Measurements from ENCODE around the gene SYNE1. TPM values are rescaled to one million over a fixed set of nuclear protein-coding genes. Genes with fewer than 3 reads are reported as not detected.
"Not testable (repeated sequence)": the region's sequence is repeated elsewhere in the genome, so short reads cannot be mapped to it uniquely, and the experiment has no call there.

The SYNE1 gene
- total RNA-seq, 1 donor from 2014 or later = 24.9 TPM

- no peak overlapping the region for H3K27ac Mint-ChIP-seq (ENCODE audit: unreplicated experiment)
- no peaks in the 10 kb centered on the region for H3K36me3 Mint-ChIP-seq (ENCODE audit: low read depth)
- DNase-seq (ENCODE audit: low read depth, low spot score) = no peak
- no peaks in the 10 kb centered on the region for H3K4me1 Mint-ChIP-seq
- H3K4me3 Mint-ChIP-seq = no peak overlapping the region
- peaks cover 4% of the 10 kb centered on the region for H3K27me3 Mint-ChIP-seq (ENCODE audit: low read depth)
- no peaks in the 10 kb centered on the region for H3K9me3 Mint-ChIP-seq
- no peak for TF ChIP-seq CTCF (conservative IDR thresholded peaks at IDR 0.05)
Measured at GRCh38 chr6:152508477-152508876, 128.7 kb downstream of the SYNE1 start.

GRCh38 chr6:152503546-152503945, 133.6 kb downstream of the SYNE1 start:
- Mint-ChIP-seq H3K27ac (ENCODE audit: unreplicated experiment) (no peak overlapping the region), H3K4me3 (no peak overlapping the region), H3K9me3 (no peaks in the 10 kb centered on the region), H3K36me3 (ENCODE audit: low read depth) (no peaks in the 10 kb centered on the region), H3K27me3 (ENCODE audit: low read depth) (no peaks in the 10 kb centered on the region), H3K4me1 (no peaks in the 10 kb centered on the region)
- no peak for DNase-seq (ENCODE audit: low read depth, low spot score)
- no peak for TF ChIP-seq CTCF (conservative IDR thresholded peaks at IDR 0.05)

GRCh38 chr6:152502421-152503188, 134.6 kb downstream of the SYNE1 start:
- TF ChIP-seq CTCF (conservative IDR thresholded peaks at IDR 0.05) = no peak
- no peaks in the 10 kb centered on the region for H3K4me1 Mint-ChIP-seq
- H3K4me3 Mint-ChIP-seq = no peak overlapping the region
- no peaks in the 10 kb centered on the region for H3K9me3 Mint-ChIP-seq
- no peaks in the 10 kb centered on the region for H3K27me3 Mint-ChIP-seq (ENCODE audit: low read depth)
- no peak for DNase-seq (ENCODE audit: low read depth, low spot score)
- no peak overlapping the region for H3K27ac Mint-ChIP-seq (ENCODE audit: unreplicated experiment)
- no peaks in the 10 kb centered on the region for H3K36me3 Mint-ChIP-seq (ENCODE audit: low read depth)

- TF ChIP-seq CTCF (conservative IDR thresholded peaks at IDR 0.05) = no peak
- Mint-ChIP-seq H3K9me3 (no peaks in the 10 kb centered on the region), H3K36me3 (ENCODE audit: low read depth) (no peaks in the 10 kb centered on the region), H3K27ac (ENCODE audit: unreplicated experiment) (no peak overlapping the region), H3K27me3 (ENCODE audit: low read depth) (no peaks in the 10 kb centered on the region), H3K4me3 (no peak overlapping the region), H3K4me1 (no peaks in the 10 kb centered on the region)
- DNase-seq (ENCODE audit: low read depth, low spot score) = no peak
Measured at GRCh38 chr6:152499931-152500330, 137.2 kb downstream of the SYNE1 start.

DNA sequence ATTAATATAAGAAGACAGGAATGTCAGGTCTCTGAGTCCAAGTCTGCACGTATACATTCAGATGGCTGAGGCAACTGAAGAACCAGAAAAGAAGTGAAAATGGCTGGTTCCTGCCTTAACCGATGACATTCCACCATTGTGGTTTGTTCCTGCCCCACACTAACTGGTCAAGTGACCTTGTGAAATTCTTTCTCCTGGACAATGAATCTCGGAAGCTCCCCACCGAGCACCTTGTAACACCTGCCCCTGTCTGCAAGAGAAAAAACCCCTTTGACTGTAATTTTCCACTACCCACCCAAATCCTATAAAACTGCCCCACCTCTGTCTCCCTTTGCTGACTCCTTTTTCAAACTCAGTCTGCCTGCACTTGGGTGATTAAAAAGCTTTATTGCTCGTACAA, 140.4 kb downstream of the SYNE1 start:
- no peaks in the 10 kb centered on the region for H3K36me3 Mint-ChIP-seq (ENCODE audit: low read depth)

DNA sequence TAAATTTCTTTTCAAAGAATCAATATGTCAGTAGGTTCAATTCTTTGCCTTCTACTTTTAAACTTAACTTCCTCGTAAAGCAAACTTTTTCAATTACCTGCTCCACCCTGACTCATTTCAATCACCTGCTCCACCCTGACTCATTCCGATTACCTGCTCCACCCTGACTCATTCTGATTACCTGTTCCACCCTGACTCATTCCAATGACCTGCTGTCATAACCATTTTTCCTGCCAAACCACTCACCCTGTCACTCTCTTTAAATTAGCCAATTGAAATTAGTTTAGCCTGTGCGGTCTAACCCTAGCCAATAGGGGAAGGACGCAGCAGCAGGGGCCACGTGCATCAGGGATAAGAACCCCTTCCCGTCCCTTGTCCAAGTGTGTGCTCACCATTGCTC, 141.7 kb downstream of the SYNE1 start:
- H3K27me3 Mint-ChIP-seq (ENCODE audit: low read depth); H3K27ac Mint-ChIP-seq (ENCODE audit: unreplicated experiment); H3K36me3 Mint-ChIP-seq (ENCODE audit: low read depth); H3K4me1 Mint-ChIP-seq; H3K9me3 Mint-ChIP-seq; DNase-seq (ENCODE audit: low read depth, low spot score); H3K4me3 Mint-ChIP-seq: not testable (repeated sequence)

More for the DNA sequence above, 140.4 kb downstream of the SYNE1 start:
- H3K9me3 Mint-ChIP-seq = no peaks in the 10 kb centered on the region
- no peak for TF ChIP-seq CTCF (conservative IDR thresholded peaks at IDR 0.05)
- H3K27me3 Mint-ChIP-seq (ENCODE audit: low read depth) = no peaks in the 10 kb centered on the region
- H3K27ac Mint-ChIP-seq (ENCODE audit: unreplicated experiment) = no peak overlapping the region
- H3K4me1 Mint-ChIP-seq = no peaks in the 10 kb centered on the region
- DNase-seq (ENCODE audit: low read depth, low spot score) = no peak
- no peak overlapping the region for H3K4me3 Mint-ChIP-seq

- not testable (repeated sequence) for H3K27me3 Mint-ChIP-seq (ENCODE audit: low read depth); DNase-seq (ENCODE audit: low read depth, low spot score); H3K4me1 Mint-ChIP-seq; H3K27ac Mint-ChIP-seq (ENCODE audit: unreplicated experiment); H3K36me3 Mint-ChIP-seq (ENCODE audit: low read depth); H3K4me3 Mint-ChIP-seq; H3K9me3 Mint-ChIP-seq
Measured at GRCh38 chr6:152492281-152492680, 144.9 kb downstream of the SYNE1 start.

DNA sequence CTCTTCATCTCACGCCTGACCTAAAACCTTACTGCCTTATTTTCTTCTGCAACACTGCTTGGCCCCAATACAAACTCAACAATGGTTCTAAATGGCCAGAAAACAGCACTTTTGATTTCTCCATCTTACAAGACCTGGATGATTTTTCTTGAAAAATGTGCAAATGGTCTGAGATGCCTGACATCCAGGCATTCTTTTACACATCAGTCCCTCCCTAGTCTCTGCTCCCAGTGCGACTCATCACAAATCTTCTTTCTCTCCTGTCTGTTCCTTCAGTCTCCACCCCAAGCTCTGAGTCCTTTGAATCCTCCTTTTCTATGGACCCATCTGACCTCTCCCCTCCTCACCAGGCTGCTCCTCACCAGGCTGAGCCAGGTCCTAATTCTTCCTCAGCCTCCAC, 145.7 kb downstream of the SYNE1 start:
- not testable (repeated sequence) for H3K27me3 Mint-ChIP-seq (ENCODE audit: low read depth); H3K4me1 Mint-ChIP-seq; DNase-seq (ENCODE audit: low read depth, low spot score); H3K27ac Mint-ChIP-seq (ENCODE audit: unreplicated experiment); H3K9me3 Mint-ChIP-seq; H3K4me3 Mint-ChIP-seq; H3K36me3 Mint-ChIP-seq (ENCODE audit: low read depth)

GRCh38 chr6:152490971-152491378, 146.2 kb downstream of the SYNE1 start:
- H3K27me3 Mint-ChIP-seq (ENCODE audit: low read depth); H3K9me3 Mint-ChIP-seq: not testable (repeated sequence)

More at GRCh38 chr6:152490971-152491378, 146.2 kb downstream of the SYNE1 start:
- H3K27ac Mint-ChIP-seq (ENCODE audit: unreplicated experiment); H3K4me3 Mint-ChIP-seq; H3K36me3 Mint-ChIP-seq (ENCODE audit: low read depth); DNase-seq (ENCODE audit: low read depth, low spot score); H3K4me1 Mint-ChIP-seq: not testable (repeated sequence)

Data from neural crest cell (in vitro differentiated cells).